ENCODE data around the gene VCAM1.

DNA sequence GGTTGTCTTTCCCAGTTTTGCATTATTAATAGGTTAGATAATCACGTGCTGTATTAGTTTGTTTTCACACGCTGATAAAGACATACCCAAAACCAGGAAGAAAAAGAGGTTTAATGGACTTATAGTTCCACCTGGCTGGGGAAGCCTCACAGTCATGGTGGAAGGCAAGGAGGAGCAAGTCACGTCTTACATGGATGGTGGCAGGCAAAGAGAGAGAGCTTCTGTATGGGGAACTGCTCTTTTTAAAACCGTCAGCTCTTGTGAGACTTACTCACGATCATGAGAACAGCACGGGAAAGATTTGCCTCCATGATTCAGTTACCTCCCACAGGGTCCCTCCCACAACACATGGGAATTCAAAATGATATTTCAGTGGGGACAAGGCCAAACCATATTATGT lies 2.3 kb upstream of the VCAM1 start:
- TF ChIP-seq POLR2A (IDR thresholded peaks at IDR 0.05; ENCODE audit: low read depth, low read length), result no peak
- no peak for TF ChIP-seq POLR2AphosphoS5 (IDR thresholded peaks at IDR 0.05; ENCODE audit: low read depth, low read length)
- no peak for TF ChIP-seq POU2F2 (IDR thresholded peaks at IDR 0.05; ENCODE audit: low read depth, low read length)
- TF ChIP-seq PAX5 (IDR thresholded peaks at IDR 0.05; ENCODE audit: insufficient read depth, low read length, severe bottlenecking), result no peak
- TF ChIP-seq TAF1 (IDR thresholded peaks at IDR 0.05; ENCODE audit: low read depth, low read length), result no peak

Measured in GM12891 (cell line).